Ishikawa (cell line): ENCODE results near the gene ABL1.

Experiments
- CEBPB ChIP-seq: IDR thresholded peaks from 2 replicates; pipeline ENCODE4 v1.6.1; 2012
- CREB1 ChIP-seq: IDR thresholded peaks from 2 replicates; pipeline ENCODE4 v1.6.1; 2012; ENCODE audit warnings: low read depth
- EGR1 ChIP-seq: IDR thresholded peaks from 2 replicates; pipeline ENCODE4 v1.6.1; 2012
- EP300 ChIP-seq: IDR thresholded peaks from 2 replicates; pipeline ENCODE4 v1.6.1; 2012; ENCODE audit warnings: borderline replicate concordance
- FOXM1 ChIP-seq: IDR thresholded peaks from 2 replicates; pipeline ENCODE4 v1.6.1; 2012; ENCODE audit warnings: low read depth, borderline replicate concordance
- MAX ChIP-seq: IDR thresholded peaks from 2 replicates; pipeline ENCODE4 v1.6.1; 2012
- NFIC ChIP-seq: IDR thresholded peaks from 2 replicates; pipeline ENCODE4 v1.6.1; 2012
- RAD21 ChIP-seq: IDR thresholded peaks from 2 replicates; pipeline ENCODE4 v1.6.1; 2012; ENCODE audit warnings: low read depth
- TAF1 ChIP-seq: IDR thresholded peaks from 2 replicates; pipeline ENCODE4 v1.6.1; 2012; ENCODE audit warnings: low read depth, mild to moderate bottlenecking
- TCF12 ChIP-seq: IDR thresholded peaks from 2 replicates; pipeline ENCODE4 v1.6.1; 2012; ENCODE audit warnings: low read depth
- TEAD4 ChIP-seq: IDR thresholded peaks from 2 replicates; pipeline ENCODE4 v1.6.1; 2012
- YY1 ChIP-seq: IDR thresholded peaks from 2 replicates; pipeline ENCODE4 v1.6.1; 2012; ENCODE audit warnings: low read depth
- ZBTB7A ChIP-seq: IDR thresholded peaks from 2 replicates; pipeline ENCODE4 v1.6.1; 2012; ENCODE audit warnings: low read depth
- TF ChIP-seq, protein P1 (sequence below): IDR thresholded peaks from 2 replicates; pipeline ENCODE4 v1.6.1; 2012
- TF ChIP-seq, protein P2 (sequence below): IDR thresholded peaks from 2 replicates; pipeline ENCODE4 v1.6.1; 2012; ENCODE audit warnings: low read depth, mild to moderate bottlenecking

The ABL1 gene

DNA sequence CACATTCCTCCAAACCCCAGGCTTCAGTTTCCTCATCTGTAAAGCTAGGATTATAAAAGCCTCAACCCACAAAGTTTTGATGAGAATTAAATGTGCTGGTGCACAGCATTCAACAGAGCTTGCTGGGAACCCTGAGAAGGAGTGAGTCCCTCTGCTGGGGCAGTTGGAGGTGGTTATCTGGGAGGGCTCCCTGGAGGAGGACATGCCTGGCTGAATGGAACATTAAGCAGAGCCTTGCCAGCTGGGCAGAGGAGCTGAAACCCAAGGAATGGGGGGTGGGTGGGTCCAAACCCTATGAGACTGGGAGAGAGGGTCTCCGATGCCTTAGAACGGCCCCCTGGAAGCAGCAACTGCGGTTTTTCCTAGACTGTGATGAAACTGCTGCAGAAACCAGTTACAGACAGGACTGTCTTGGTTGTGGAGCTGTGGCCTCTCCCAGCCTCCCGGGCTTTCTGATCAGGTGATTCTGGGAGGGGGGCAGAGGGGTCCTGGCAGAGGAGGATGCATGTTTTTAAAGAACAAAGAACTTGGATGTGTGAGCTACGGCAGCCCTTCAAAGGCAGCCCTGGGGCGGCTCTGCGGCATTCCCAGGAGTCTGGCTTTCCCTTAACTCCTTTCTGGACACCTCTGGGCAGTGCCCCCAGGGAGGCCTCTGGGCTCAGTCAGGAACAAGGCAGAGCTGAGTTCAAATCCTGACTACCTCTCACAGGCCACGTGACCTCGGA is 83.2 kb downstream of the ABL1 start:
- no peak for TF ChIP-seq TCF12
- no peak for TF ChIP-seq TEAD4
- no peak for TF ChIP-seq EGR1
- no peak for TF ChIP-seq FOXM1
- TF ChIP-seq CEBPB = no peak
- TF ChIP-seq, protein P1, sequence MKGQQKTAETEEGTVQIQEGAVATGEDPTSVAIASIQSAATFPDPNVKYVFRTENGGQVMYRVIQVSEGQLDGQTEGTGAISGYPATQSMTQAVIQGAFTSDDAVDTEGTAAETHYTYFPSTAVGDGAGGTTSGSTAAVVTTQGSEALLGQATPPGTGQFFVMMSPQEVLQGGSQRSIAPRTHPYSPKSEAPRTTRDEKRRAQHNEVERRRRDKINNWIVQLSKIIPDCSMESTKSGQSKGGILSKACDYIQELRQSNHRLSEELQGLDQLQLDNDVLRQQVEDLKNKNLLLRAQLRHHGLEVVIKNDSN = peak; percentile 63; the same call in 1 of the 2 replicates

- TF ChIP-seq ZBTB7A = no peak
- no peak for TF ChIP-seq EP300
- TF ChIP-seq CEBPB = no peak
- TF ChIP-seq EGR1 = no peak
- no peak for TF ChIP-seq FOXM1
- TF ChIP-seq, protein P2, sequence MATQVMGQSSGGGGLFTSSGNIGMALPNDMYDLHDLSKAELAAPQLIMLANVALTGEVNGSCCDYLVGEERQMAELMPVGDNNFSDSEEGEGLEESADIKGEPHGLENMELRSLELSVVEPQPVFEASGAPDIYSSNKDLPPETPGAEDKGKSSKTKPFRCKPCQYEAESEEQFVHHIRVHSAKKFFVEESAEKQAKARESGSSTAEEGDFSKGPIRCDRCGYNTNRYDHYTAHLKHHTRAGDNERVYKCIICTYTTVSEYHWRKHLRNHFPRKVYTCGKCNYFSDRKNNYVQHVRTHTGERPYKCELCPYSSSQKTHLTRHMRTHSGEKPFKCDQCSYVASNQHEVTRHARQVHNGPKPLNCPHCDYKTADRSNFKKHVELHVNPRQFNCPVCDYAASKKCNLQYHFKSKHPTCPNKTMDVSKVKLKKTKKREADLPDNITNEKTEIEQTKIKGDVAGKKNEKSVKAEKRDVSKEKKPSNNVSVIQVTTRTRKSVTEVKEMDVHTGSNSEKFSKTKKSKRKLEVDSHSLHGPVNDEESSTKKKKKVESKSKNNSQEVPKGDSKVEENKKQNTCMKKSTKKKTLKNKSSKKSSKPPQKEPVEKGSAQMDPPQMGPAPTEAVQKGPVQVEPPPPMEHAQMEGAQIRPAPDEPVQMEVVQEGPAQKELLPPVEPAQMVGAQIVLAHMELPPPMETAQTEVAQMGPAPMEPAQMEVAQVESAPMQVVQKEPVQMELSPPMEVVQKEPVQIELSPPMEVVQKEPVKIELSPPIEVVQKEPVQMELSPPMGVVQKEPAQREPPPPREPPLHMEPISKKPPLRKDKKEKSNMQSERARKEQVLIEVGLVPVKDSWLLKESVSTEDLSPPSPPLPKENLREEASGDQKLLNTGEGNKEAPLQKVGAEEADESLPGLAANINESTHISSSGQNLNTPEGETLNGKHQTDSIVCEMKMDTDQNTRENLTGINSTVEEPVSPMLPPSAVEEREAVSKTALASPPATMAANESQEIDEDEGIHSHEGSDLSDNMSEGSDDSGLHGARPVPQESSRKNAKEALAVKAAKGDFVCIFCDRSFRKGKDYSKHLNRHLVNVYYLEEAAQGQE = no peak
- TF ChIP-seq CREB1 = no peak
- TF ChIP-seq NFIC = no peak
- no peak for TF ChIP-seq TAF1
- no peak for TF ChIP-seq RAD21
- no peak for TF ChIP-seq TEAD4
- TF ChIP-seq, protein P1 = no peak; the same call in 1 of the 2 replicates
Measured at GRCh38 chr9:130918826-130919558, 83.9 kb downstream of the ABL1 start.

- no peak for TF ChIP-seq FOXM1
- TF ChIP-seq, protein P2 = no peak
- no peak for TF ChIP-seq EP300
- TF ChIP-seq CREB1 = no peak
- no peak for TF ChIP-seq NFIC
- no peak for TF ChIP-seq YY1
Measured at GRCh38 chr9:130919559-130920145, 84.6 kb downstream of the ABL1 start.

DNA sequence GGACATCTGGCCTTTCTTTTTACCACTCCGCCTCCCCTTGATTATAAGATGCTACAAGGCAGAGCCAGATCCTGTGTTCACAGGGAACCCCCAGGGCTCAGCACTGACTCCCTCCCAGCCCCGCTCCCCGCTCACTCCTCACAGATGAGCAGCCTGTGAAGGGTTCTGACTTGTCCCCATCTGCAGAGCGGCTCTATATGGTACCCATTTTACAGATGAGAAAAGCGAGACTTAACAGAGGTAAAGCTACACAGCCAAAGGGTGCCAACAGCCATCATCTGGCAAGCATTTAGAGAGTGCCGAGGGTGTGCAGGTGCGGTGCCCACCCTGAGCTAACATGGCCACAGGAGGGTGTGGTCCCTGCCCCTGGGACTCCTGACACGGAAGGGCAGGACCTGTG is 85.2 kb downstream of the ABL1 start:
- TF ChIP-seq TCF12 (no peak), YY1 (no peak), CREB1 (no peak), NFIC (no peak), TEAD4 (no peak), ZBTB7A (no peak), FOXM1 (no peak), EP300 (no peak), TAF1 (no peak), EGR1 (no peak), CEBPB (no peak), MAX (no peak)
- TF ChIP-seq, protein P2 = no peak
- TF ChIP-seq, protein P1 = no peak
